ENCODE measurements around the gene TXNIP.

GRCh38 chr1:145996433-145997015 is at the start of gene TXNIP:
- TF ChIP-seq CTCF (optimal IDR thresholded peaks at IDR 0.05 in 1 of 3, IDR thresholded peaks at IDR 0.05 in 1 of 3, conservative IDR thresholded peaks at IDR 0.05 in 1 of 3; ENCODE audit: extremely low read depth in 1 of 3, insufficient read depth in 2 of 3, low read length in 3 of 3) (no peak), EZH2 (IDR thresholded peaks at IDR 0.05; ENCODE audit: low read length) (no peak)

Measured in keratinocyte (primary cell).